Progenitor cell of endocrine pancreas (in vitro differentiated cells): ENCODE measurements around the gene IGFBP2. TPM values are rescaled to one million over a fixed set of nuclear protein-coding genes. Genes with fewer than 3 reads are reported as not detected.

ENCODE experiments used
- DNase-seq: peaks from one replicate; pipeline ENCODE4 v3.0.0; 2021; ENCODE audit warnings: low spot score; ENCODE audit not compliant: unreplicated experiment
- H3K27ac Mint-ChIP-seq: 2 replicates; pipeline ENCODE4 v1.8.0; 2021; ENCODE audit warnings: mild to moderate bottlenecking, moderate library complexity, mixed read lengths
- H3K27me3 Mint-ChIP-seq: 2 replicates; pipeline ENCODE4 v1.8.0; 2021; ENCODE audit warnings: mixed read lengths
- H3K36me3 Mint-ChIP-seq: 2 replicates; pipeline ENCODE4 v1.8.0; 2022; ENCODE audit warnings: mixed read lengths; ENCODE audit not compliant: insufficient read depth
- H3K4me1 Mint-ChIP-seq: 2 replicates; pipeline ENCODE4 v1.8.0; 2021; ENCODE audit warnings: low read depth, mixed read lengths
- H3K4me3 Mint-ChIP-seq: 2 replicates; pipeline ENCODE4 v1.8.0; 2021; ENCODE audit warnings: low read depth, mild to moderate bottlenecking, moderate library complexity, mixed read lengths
- H3K9me3 Mint-ChIP-seq: 2 replicates; pipeline ENCODE4 v1.8.0; 2021; ENCODE audit warnings: low read depth, mixed read lengths
- total RNA-seq: library from RNA; stranded (reverse); gene quantifications from 2 replicates; pipeline ENCODE4 v1.2.1, GENCODE V29; 2021
- TF ChIP-seq, protein P1 (sequence below): fragments of 200-600 bp; sonication (generic); IDR thresholded peaks from one replicate; pipeline ENCODE4 v1.5.0; 2021; ENCODE audit warnings: antibody characterized with exemption, mild to moderate bottlenecking; ENCODE audit not compliant: unreplicated experiment

IGFBP2 gene
- total RNA-seq, 1 donor from 2014 or later: 249 TPM

- H3K36me3 Mint-ChIP-seq: no peaks in the 10 kb centered on the region
- peaks cover 18% of the 10 kb centered on the region for H3K27me3 Mint-ChIP-seq
- no peaks in the 10 kb centered on the region for H3K9me3 Mint-ChIP-seq
- peaks cover 25% of the 10 kb centered on the region for H3K4me1 Mint-ChIP-seq
- H3K27ac Mint-ChIP-seq: no peak overlapping the region
- DNase-seq: no peak
- no peak overlapping the region for H3K4me3 Mint-ChIP-seq
- TF ChIP-seq, protein P1, sequence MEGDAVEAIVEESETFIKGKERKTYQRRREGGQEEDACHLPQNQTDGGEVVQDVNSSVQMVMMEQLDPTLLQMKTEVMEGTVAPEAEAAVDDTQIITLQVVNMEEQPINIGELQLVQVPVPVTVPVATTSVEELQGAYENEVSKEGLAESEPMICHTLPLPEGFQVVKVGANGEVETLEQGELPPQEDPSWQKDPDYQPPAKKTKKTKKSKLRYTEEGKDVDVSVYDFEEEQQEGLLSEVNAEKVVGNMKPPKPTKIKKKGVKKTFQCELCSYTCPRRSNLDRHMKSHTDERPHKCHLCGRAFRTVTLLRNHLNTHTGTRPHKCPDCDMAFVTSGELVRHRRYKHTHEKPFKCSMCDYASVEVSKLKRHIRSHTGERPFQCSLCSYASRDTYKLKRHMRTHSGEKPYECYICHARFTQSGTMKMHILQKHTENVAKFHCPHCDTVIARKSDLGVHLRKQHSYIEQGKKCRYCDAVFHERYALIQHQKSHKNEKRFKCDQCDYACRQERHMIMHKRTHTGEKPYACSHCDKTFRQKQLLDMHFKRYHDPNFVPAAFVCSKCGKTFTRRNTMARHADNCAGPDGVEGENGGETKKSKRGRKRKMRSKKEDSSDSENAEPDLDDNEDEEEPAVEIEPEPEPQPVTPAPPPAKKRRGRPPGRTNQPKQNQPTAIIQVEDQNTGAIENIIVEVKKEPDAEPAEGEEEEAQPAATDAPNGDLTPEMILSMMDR: no peak
These were observed 28.8 kb upstream of the IGFBP2 start for GRCh38 chr2:216604458-216604857.

DNA sequence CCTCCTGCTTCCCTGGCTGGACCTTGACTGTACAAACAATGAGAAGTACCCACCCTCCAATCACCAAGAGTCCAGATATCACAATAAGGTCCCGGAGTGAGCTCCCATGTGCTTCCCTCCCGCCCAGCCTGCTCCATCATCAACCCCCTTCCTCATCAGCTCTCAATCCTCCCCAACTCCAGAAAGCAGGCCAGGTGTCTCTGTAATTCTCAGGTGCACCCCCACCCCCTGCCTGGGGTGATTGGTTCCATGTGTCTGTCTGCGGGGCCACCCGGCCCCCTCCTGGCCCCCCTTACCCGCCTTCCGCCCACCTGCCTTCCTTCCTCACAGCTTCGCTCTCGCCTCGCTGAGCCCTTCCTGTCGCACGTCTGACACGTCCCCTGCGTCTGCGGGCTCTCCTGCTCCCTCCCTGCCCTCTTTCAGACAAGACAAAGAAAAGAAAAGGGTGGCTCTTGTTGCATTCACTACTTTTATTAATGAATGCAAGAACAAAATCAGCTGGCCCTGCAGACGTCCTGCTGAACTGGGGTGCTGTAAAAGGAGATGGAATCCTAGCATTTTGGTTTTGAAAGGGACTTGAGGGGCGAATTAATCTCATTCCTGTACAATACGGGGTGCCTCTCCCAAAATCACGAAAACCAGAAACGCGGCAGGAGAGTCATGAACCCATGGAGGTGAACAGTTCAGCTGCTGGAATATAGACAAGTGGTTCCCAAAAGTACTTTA, 26.5 kb upstream of the IGFBP2 start:
- peaks cover 26% of the 10 kb centered on the region for H3K27me3 Mint-ChIP-seq
- DNase-seq: no peak
- H3K36me3 Mint-ChIP-seq: no peaks in the 10 kb centered on the region
- TF ChIP-seq, protein P1: no peak
- H3K9me3 Mint-ChIP-seq: no peaks in the 10 kb centered on the region
- H3K4me1 Mint-ChIP-seq: peaks cover 25% of the 10 kb centered on the region
- peak overlapping the region; percentile 47 for H3K27ac Mint-ChIP-seq
- peak overlapping the region; percentile 49 for H3K4me3 Mint-ChIP-seq

DNA sequence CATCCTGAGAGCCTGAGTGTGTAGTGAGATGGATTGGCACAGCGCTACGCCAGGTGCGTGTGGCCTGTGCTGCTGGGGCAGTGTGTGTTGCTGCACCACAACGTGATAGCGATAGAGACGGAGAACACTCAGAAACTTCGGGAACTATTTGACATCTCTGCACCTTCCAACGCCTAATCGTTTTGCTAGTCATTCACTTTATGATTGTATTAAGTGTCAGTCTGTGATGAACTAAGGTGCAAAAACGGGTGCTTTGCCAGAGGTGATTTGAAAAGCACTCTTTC, 26.0 kb upstream of the IGFBP2 start:
- H3K36me3 Mint-ChIP-seq: no peaks in the 10 kb centered on the region
- H3K4me3 Mint-ChIP-seq: no peak overlapping the region

DNA sequence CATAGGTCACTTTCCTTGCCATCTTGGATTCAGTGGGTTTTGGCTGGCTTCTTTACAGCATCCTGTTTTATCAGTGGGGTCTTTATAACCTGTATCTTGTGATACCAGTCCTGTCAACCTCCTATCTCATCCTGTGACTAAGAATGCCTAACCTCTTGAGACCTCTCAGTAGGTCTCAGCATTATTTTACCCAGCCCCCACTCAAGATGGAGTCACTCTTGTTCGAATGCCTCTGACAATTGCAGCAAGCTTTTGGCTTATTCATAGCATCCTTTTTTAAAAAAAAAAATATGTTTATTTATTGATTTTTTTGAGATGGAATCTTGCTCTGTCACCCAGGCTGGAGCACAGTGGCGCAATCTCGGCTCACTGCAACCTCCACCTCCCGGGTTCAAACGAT, 24.7 kb upstream of the IGFBP2 start:
- Mint-ChIP-seq H3K4me3 (no peak overlapping the region), H3K4me1 (peaks cover 17% of the 10 kb centered on the region), H3K27ac (no peak overlapping the region), H3K36me3 (no peaks in the 10 kb centered on the region), H3K9me3 (no peaks in the 10 kb centered on the region), H3K27me3 (peaks cover 25% of the 10 kb centered on the region)
- TF ChIP-seq, protein P1: no peak
- DNase-seq: no peak

More for the DNA sequence above, 26.0 kb upstream of the IGFBP2 start:
- no peak overlapping the region for H3K27ac Mint-ChIP-seq
- DNase-seq: no peak
- H3K9me3 Mint-ChIP-seq: no peaks in the 10 kb centered on the region
- H3K4me1 Mint-ChIP-seq: peaks cover 25% of the 10 kb centered on the region
- peaks cover 26% of the 10 kb centered on the region for H3K27me3 Mint-ChIP-seq
- TF ChIP-seq, protein P1: no peak

GRCh38 chr2:216615298-216616082, 17.7 kb upstream of the IGFBP2 start:
- DNase-seq: no peak
- Mint-ChIP-seq H3K4me3 (no peak overlapping the region), H3K36me3 (no peaks in the 10 kb centered on the region), H3K4me1 (peaks cover 27% of the 10 kb centered on the region), H3K27ac (no peak overlapping the region), H3K27me3 (peaks cover 22% of the 10 kb centered on the region), H3K9me3 (no peaks in the 10 kb centered on the region)
- TF ChIP-seq, protein P1: no peak
